GM12873 (cell line): ENCODE data around the gene GNAI2.

ENCODE experiments used
- TF ChIP-seq, protein P1 (sequence below): IDR thresholded peaks from 2 replicates; pipeline ENCODE4 v1.5.1; 2012; ENCODE audit warnings: low read depth, mild to moderate bottlenecking, moderate library complexity, low read length, control low read depth; ENCODE audit not compliant: insufficient read depth; ENCODE audit errors: missing control alignments

The GNAI2 gene

DNA sequence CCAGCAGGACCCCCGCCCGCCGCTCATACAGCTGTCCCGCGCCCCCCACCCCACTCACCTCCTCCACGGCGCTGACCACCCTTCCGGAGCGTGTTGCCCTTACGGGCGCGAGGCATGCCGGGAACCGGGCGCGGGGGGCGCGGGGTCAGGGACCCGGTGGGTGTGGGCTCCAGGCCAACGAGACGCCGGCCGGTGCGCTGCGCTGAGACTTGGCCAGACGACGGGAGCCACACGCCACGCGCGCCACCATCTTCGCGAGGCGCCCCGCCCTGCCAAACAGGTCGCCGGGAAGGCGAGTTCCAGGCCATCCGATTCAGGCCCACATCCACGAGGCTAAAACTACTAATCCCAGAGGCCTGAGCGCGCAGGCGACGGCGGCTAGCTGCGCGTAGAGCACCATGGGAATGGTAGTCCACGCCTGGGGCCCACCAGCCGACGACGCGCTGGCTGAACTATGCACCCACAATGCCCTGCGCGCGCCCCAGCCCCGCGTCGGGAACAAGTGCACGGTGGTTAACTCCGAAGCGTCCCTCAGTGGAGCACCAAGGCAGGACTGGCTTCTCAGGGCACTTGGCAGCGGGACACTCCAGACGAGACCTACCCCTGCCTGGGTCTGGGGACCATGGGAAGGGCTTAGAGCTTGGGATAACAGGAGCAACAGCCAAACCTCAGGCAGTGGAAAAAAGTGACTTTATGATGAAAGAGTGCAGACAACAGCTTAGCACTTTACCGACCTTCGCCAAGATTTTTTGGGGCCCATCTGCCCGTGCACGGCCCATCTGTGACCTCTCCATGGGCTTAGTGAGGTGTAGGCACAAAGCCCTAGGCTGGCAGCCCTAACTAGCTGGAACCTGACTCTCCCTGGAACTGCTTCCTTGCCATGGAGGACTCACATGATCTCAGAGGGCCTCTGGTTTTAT, 56.4 kb downstream of the GNAI2 start, which contains the start of gene IFRD2:
IFRD2 (minus strand) TSS at position 271 of the 920 bp plus-strand sequence; CDS start at position 116, 155 bp downstream.
- TF ChIP-seq, protein P1, sequence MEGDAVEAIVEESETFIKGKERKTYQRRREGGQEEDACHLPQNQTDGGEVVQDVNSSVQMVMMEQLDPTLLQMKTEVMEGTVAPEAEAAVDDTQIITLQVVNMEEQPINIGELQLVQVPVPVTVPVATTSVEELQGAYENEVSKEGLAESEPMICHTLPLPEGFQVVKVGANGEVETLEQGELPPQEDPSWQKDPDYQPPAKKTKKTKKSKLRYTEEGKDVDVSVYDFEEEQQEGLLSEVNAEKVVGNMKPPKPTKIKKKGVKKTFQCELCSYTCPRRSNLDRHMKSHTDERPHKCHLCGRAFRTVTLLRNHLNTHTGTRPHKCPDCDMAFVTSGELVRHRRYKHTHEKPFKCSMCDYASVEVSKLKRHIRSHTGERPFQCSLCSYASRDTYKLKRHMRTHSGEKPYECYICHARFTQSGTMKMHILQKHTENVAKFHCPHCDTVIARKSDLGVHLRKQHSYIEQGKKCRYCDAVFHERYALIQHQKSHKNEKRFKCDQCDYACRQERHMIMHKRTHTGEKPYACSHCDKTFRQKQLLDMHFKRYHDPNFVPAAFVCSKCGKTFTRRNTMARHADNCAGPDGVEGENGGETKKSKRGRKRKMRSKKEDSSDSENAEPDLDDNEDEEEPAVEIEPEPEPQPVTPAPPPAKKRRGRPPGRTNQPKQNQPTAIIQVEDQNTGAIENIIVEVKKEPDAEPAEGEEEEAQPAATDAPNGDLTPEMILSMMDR = no peak

DNA sequence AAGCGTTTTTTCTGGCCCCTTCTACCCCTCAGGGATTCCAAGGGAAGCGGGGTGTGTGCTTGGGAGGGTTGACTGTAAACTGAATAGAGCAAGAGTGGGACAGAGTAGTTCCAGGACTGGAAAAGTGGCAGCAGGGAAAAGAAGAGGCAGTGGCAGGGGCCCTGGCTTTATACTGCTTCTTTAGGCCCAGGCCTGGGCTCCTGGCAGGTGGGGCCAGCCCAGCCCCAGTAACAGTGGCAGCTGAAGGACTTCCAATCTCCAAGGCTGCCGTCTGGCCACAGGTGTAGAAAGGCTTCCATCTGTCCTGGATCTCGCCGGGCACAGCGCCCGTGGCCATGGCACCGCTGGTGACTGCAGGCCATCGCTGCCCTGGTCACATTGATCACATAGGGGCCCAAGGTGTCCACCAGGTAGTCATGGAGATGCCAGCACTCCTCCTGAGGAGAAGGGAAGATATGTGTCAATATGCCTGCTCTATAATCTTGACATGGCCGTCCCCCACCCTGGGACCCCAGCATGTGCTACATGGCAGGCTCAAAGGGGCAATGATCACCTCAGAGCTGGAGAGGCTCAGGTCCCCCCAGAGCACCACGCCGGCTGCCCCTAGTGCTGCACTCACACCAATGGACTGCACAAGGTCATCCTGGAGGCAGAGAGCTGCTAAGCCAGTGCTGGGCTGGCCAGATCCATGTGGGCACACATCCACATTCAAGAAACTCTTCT, 57.2 kb downstream of the GNAI2 start:
- TF ChIP-seq, protein P1 = no peak

DNA sequence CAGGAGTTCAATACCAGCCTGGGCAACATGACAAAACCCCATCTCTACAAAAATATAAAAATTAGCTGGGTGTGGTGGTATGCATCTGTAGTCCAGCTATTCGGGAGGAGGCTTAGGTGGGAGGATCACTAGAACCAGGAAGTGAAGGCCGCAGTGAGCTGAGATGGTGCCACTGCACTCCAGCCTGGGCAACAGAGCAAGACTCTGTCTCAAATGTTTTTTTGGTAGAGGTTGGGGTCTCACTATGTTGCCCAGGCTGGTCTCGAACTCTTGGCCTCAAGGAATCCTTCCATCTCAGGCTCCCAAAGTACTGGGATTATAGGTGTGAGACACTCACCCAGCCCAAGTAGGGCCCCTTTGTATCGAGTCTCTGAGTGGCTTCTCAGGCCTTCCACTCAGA, 58.1 kb downstream of the GNAI2 start:
- TF ChIP-seq, protein P1 = no peak

DNA sequence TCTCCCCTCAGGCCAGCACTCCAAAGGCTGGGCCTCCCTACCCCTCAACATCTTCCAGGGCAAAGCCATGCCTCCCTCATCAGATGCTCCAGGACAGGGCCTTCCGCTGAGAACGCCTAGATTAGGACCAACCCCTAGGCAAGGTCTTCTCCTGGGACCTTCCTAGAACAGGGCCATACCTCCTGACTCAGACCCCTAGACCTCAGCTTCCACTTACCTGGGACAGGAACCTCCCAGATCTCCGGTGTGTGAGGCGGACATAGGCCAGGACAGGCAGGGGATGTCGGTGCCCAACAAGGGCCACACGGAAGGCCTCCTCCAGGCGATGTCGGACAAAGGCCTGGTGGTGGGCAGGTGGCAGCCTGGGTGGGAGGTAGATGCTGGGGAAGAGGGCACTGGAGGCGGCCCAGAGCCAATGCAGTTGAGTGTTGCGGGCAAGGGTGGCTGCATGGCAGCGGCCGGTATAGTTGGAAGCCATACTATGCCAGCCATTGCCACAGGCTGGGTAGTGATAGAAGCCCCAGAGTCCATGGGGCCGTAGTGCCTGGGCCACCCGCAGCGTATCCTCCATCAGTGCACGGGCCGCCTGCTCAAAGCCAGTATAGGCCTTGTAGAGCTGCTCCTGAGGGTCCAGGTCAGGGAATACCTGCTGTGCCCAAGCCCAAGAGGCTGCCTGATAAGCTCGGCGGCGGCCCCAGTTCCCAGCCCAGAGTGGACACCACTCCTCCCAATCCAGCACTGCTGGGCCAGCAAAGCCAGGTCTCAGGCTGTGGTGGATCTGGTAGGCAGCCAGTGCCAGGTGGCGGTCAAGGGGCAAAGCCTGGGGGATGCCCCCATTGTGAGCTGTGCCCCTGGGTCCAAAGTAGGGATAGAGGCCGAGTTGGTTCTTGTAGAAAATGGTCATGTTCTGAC, 58.7 kb downstream of the GNAI2 start:
- TF ChIP-seq, protein P1 = no peak

DNA sequence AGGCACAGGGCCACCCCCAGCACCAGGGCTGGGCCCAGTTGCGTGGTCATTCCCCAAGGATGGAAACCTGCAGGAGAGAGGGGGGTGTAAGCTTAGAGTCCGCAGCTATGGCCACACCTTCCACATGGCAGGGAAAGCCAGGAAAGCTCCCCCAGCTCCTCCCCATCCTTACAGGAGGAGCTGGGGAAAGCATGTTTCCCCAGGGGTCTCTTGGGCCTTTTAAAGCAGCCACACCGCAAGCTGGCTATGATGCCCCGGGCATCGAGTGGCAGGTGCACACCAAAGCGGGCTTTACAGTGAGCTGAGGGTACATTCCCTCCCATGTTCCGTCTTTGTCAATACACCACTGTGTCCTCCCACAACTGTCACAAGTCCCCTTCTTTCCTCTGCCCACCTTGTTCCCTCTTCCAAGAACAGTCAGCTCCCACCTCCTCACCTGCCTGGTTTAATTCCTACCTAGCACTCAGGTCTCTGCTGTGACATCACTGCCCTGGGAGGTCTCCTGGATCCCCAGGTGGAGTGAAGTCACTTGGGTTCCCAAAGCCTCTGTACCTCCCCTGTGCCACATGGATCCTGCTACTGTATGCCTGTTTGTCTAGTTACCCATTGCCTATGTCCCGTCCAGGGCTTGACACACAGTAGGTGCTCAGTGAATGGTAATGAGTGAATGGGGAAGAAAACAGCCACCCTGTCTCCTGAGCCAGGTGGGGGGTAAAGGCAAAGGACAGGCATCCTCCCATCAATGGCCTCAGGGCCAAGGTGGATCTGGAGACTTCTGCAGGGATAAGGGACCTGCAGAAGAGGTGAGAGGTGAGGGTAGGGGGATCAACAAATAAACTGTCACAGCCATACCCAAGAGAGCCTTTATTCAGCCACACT, 59.8 kb downstream of the GNAI2 start:
- TF ChIP-seq, protein P1 = no peak

DNA sequence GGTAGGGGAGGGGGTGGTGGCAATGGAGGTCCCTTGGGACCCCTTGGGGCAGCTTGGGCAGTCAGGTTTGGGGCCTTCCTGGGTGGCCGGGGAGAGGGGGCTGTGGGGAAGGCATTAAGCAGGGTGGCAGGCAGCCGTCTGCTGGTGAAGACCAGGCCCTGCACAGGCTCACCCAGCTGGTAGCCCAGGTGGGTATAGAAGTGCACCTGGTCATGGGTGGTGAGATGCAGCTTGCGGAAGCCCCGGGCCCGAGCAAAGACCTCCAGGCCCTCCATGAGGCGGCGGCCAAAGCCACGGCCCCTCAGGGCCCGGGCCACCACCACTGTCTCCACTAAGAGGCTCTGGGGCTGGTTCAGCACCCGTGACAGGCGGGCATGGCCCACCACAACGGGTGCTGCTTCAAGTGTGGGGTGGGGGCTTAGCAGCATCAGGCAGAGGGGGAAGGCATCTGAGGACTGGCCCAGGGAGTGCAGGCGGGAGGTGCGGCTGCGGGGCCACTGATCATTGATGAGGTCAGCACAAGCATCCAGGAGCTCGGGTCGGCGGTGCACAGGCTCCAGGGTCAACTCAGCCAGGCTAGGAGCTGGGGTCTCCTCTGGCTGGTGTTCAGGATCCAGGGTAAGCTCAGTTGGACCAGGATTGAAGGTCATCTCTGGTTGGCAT, 60.8 kb downstream of the GNAI2 start:
- TF ChIP-seq, protein P1 = no peak
